ENCODE data around the gene PLCB3. TPM values are rescaled to one million over a fixed set of nuclear protein-coding genes. Genes with fewer than 3 reads are reported as not detected.

The PLCB3 gene
- total RNA-seq, 1 experiment from 2014 or later, result 41.2 TPM

GRCh38 chr11:64223001-64223651, 28.2 kb upstream of the PLCB3 start:
- Histone ChIP-seq H3K27ac (ENCODE audit: low read length) (no peak overlapping the region), H3K4me3 (ENCODE audit: low read depth in 2 of 2, low read length in 2 of 2) (no peak overlapping the region), H3K4me1 (ENCODE audit: control insufficient read depth, insufficient read depth, low read length) (peaks cover 5% of the 10 kb centered on the region), H3K36me3 (ENCODE audit: control insufficient read depth, insufficient read depth, low read length) (peaks cover 2% of the 10 kb centered on the region), H3K9me3 (ENCODE audit: control insufficient read depth, insufficient read depth, low read depth, low read length) (no peaks in the 10 kb centered on the region), H3K27me3 (ENCODE audit: control insufficient read depth, insufficient read depth, low read length) (no peaks in the 10 kb centered on the region)
- TF ChIP-seq POLR2AphosphoS5 (IDR thresholded peaks at IDR 0.05; ENCODE audit: low read depth, low read length) (no peak), REST (IDR thresholded peaks at IDR 0.05; ENCODE audit: insufficient read depth in 1 of 2, low read depth in 2 of 2, low read length in 1 of 2) (no peak), CTCF (IDR thresholded peaks at IDR 0.05) (no peak), SIN3A (IDR thresholded peaks at IDR 0.05; ENCODE audit: borderline replicate concordance, insufficient read depth, low read depth, low read length) (no peak), TCF7L2 (IDR thresholded peaks at IDR 0.05; ENCODE audit: low read depth, low read length) (no peak)
- ATAC-seq (no peak), DNase-seq (ENCODE audit: low read depth, low spot score) (no peak)
- BruUV-seq (replicated peaks), result no TSS peak
- ChIA-PET POLR2A (no interaction called here), CTCF (interaction anchor here (0.6 kb wide), 1 partner anchor 78 kb away, joined by 7 read pairs; no protein-coding TSS in a partner anchor)
- in situ Hi-C loops (cut with HindIII; ENCODE audit: low pct_unique_long_range_greater_than_20kb, low sequenced_read_pairs) (no loop called here), intact Hi-C loops (cut with micrococcal nuclease; ENCODE audit: unreplicated experiment) (no loop called here)

DNA sequence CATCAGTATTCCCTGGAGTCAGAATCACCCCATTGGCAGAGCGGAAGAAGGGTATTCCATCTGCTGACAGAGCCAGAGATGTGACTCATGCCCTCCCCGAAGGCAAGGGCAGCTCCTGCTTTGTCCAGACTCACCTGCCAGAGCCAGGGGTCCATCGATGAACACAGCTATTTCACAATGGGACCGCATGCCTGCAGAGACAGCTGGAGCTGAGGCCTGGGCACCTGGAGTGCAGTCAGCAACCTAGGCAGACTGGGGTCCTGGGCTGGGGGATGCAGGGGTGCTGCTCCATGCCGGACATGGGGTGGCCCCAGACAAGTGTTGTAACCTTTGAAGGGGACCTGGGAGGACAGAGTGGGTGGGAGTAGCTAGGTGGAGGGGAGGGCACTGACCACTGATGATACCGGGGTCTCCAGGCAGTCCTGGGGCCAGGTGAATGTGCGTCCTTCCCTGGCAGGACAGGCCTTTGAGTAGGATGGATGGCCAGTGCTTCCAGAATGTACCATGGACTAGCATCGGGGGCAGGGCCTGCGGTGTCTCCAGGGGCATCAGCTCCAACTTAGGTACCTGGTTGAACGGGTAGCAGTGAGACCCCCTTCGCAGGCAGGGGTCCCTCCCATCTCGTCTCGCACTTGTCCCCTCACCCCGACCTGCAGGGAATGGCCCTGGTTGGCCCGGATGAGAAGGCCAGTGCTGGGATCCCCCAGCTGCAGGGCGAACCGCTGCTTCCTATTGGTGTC, 27.0 kb upstream of the PLCB3 start:
- BruUV-seq (replicated peaks), result no TSS peak
- ATAC-seq (no peak), DNase-seq (ENCODE audit: low read depth, low spot score) (no peak)
- TF ChIP-seq CTCF (IDR thresholded peaks at IDR 0.05) (no peak), REST (IDR thresholded peaks at IDR 0.05; ENCODE audit: insufficient read depth in 1 of 2, low read depth in 2 of 2, low read length in 1 of 2) (no peak), POLR2AphosphoS5 (IDR thresholded peaks at IDR 0.05; ENCODE audit: low read depth, low read length) (no peak), TCF7L2 (IDR thresholded peaks at IDR 0.05; ENCODE audit: low read depth, low read length) (no peak), SIN3A (IDR thresholded peaks at IDR 0.05; ENCODE audit: borderline replicate concordance, insufficient read depth, low read depth, low read length) (no peak)
- CTCF ChIA-PET, result interaction anchor here (0.5 to 0.6 kb wide), 2 partner anchors 71 to 194 kb away, joined by 4 to 6 read pairs; no protein-coding TSS in a partner anchor
- H3K36me3 ChIP-seq (ENCODE audit: control insufficient read depth, insufficient read depth, low read length), result peaks cover 2% of the 10 kb centered on the region
- H3K4me1 ChIP-seq (ENCODE audit: control insufficient read depth, insufficient read depth, low read length), result peaks cover 11% of the 10 kb centered on the region
- H3K27ac ChIP-seq (ENCODE audit: low read length), result no peak overlapping the region; the same call in 1 of the 2 replicates
- in situ Hi-C loops (cut with HindIII; ENCODE audit: low pct_unique_long_range_greater_than_20kb, low sequenced_read_pairs), result no loop called here
- no peaks in the 10 kb centered on the region for H3K27me3 ChIP-seq (ENCODE audit: control insufficient read depth, insufficient read depth, low read length)
- intact Hi-C loops (cut with micrococcal nuclease; ENCODE audit: unreplicated experiment), result no loop called here
- H3K4me3 ChIP-seq (ENCODE audit: low read depth in 2 of 2, low read length in 2 of 2), result no peak overlapping the region
- no peaks in the 10 kb centered on the region for H3K9me3 ChIP-seq (ENCODE audit: control insufficient read depth, insufficient read depth, low read depth, low read length)
- POLR2A ChIA-PET, result no interaction called here

Data from Panc1 (cell line).